AG10803 (cell line): ENCODE measurements around the gene PELO.

Experiments
- DNase-seq: peaks from one replicate; pipeline ENCODE4 v3.0.0; 2010; ENCODE audit warnings: low read depth
- H3K4me3 ChIP-seq: 2 replicates; pipeline ENCODE4 v1.5.1; 2011; ENCODE audit warnings: mild to moderate bottlenecking, low read length, control low read depth
- CTCF ChIP-seq: conservative IDR thresholded peaks from 2 replicates; pipeline ENCODE4 v1.5.1; 2011; ENCODE audit warnings: mild to moderate bottlenecking, low read length, control low read depth, inconsistent platforms

PELO gene

GRCh38 chr5:52746539-52746938 is 41.2 kb upstream of the PELO start:
- H3K4me3 ChIP-seq: no peak overlapping the region
- no peak for TF ChIP-seq CTCF
- DNase-seq: peak; percentile 57

DNA sequence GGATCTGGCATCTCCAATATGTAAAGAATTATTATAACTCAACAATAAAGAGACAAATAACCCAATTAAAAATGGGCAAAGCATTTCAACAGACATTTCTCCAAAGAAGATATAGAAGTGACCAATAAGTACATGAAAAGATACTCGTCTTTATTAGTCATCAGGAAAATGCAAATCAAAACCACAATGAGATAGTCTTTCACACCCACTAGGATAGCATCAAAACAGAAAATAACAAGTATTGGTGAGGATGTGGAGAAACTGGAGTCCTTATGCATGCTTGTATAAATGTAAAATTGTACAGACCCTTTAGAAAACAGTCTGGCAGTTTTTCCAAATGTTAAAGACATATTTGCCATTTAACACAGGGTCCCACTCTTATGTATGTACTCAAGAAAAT is 39.1 kb upstream of the PELO start:
- DNase-seq: no peak
- TF ChIP-seq CTCF: no peak
- no peak overlapping the region for H3K4me3 ChIP-seq

- DNase-seq: no peak
- TF ChIP-seq CTCF: no peak
These were observed 38.0 kb upstream of the PELO start for GRCh38 chr5:52749666-52750065.

GRCh38 chr5:52751137-52751536 is 36.6 kb upstream of the PELO start:
- no peak overlapping the region for H3K4me3 ChIP-seq
- DNase-seq: no peak
- no peak for TF ChIP-seq CTCF

More at GRCh38 chr5:52749666-52750065, 38.0 kb upstream of the PELO start:
- no peak overlapping the region for H3K4me3 ChIP-seq

- no peak for TF ChIP-seq CTCF
- no peak for DNase-seq
- H3K4me3 ChIP-seq: no peak overlapping the region
These were observed 33.7 kb upstream of the PELO start for GRCh38 chr5:52754051-52754450.

- no peak overlapping the region for H3K4me3 ChIP-seq
- TF ChIP-seq CTCF: no peak
- DNase-seq: peak; percentile 44
These were observed 30.2 kb upstream of the PELO start for GRCh38 chr5:52757527-52757926.

DNA sequence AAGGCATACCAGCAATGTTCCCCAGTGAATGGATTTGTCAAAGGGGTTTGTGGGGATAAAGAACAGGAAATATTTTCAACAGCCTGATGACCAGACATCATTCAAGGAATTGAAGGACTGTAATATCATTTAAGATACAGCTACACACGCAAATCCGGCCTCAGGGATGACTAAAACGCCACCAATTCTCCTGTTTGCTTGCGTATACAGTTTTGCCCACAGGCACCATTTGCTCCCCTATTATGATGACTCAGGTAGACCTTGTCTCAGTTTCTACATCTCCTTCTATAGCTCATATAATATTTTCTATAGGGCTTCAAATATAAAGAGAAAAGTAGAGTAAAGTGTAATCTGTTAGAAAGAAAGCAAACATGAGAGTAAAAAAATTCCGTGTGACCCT is 29.7 kb upstream of the PELO start:
- H3K4me3 ChIP-seq: no peak overlapping the region
- DNase-seq: no peak
- no peak for TF ChIP-seq CTCF
